ENCODE measurements around the gene XIRP1.

The XIRP1 gene

GRCh38 chr3:39144748-39145380, 47.5 kb downstream of the XIRP1 start:
- in situ Hi-C loops (cut with HindIII; ENCODE audit: low sequenced_read_pairs) = no loop called here
- DNase-seq (ENCODE audit: low read depth, low spot score) = no peak
- no peak for TF ChIP-seq CTCF (IDR thresholded peaks at IDR 0.05; ENCODE audit: low read depth, low read length)
- H3K4me3 ChIP-seq (ENCODE audit: low read depth, low read length) = no peak overlapping the region

GRCh38 chr3:39144095-39144747, 48.2 kb downstream of the XIRP1 start:
- DNase-seq (ENCODE audit: low read depth, low spot score) = no peak
- TF ChIP-seq CTCF (IDR thresholded peaks at IDR 0.05; ENCODE audit: low read depth, low read length) = no peak
- H3K4me3 ChIP-seq (ENCODE audit: low read depth, low read length) = no peak overlapping the region
- in situ Hi-C loops (cut with HindIII; ENCODE audit: low sequenced_read_pairs) = no loop called here

- no peak for DNase-seq (ENCODE audit: low read depth, low spot score)
- no peak overlapping the region for H3K4me3 ChIP-seq (ENCODE audit: low read depth, low read length)
- in situ Hi-C loops (cut with HindIII; ENCODE audit: low sequenced_read_pairs) = no loop called here
- no peak for TF ChIP-seq CTCF (IDR thresholded peaks at IDR 0.05; ENCODE audit: low read depth, low read length)
Measured at GRCh38 chr3:39143051-39143885, 49.1 kb downstream of the XIRP1 start.

GRCh38 chr3:39142067-39142466, 50.3 kb downstream of the XIRP1 start:
- in situ Hi-C loops (cut with HindIII; ENCODE audit: low sequenced_read_pairs) = no loop called here
- TF ChIP-seq CTCF (IDR thresholded peaks at IDR 0.05; ENCODE audit: low read depth, low read length) = no peak
- H3K4me3 ChIP-seq (ENCODE audit: low read depth, low read length) = no peak overlapping the region
- no peak for DNase-seq (ENCODE audit: low read depth, low spot score)

- no peak for DNase-seq (ENCODE audit: low read depth, low spot score)
- H3K4me3 ChIP-seq (ENCODE audit: low read depth, low read length) = no peak overlapping the region
- in situ Hi-C loops (cut with HindIII; ENCODE audit: low sequenced_read_pairs) = no loop called here
- no peak for TF ChIP-seq CTCF (IDR thresholded peaks at IDR 0.05; ENCODE audit: low read depth, low read length)
Measured at GRCh38 chr3:39141171-39141995, 51.0 kb downstream of the XIRP1 start.

GRCh38 chr3:39140341-39140971, 51.9 kb downstream of the XIRP1 start:
- no peak overlapping the region for H3K4me3 ChIP-seq (ENCODE audit: low read depth, low read length)
- no peak for DNase-seq (ENCODE audit: low read depth, low spot score)
- in situ Hi-C loops (cut with HindIII; ENCODE audit: low sequenced_read_pairs) = no loop called here
- no peak for TF ChIP-seq CTCF (IDR thresholded peaks at IDR 0.05; ENCODE audit: low read depth, low read length)
